Stimulated activated CD8-positive, alpha-beta memory T cell treated with anti-CD3 and anti-CD28 coated beads, Interleukin-4, amount 100 ng/mL, for 4 hours (primary cell): Measurements from ENCODE around the gene NR2E1.

ENCODE experiments used
- DNase-seq, 2 donors: peaks; one replicate each; pipeline ENCODE4 v3.0.0-alpha.2; 2020; ENCODE audit warnings: low read depth in 2 of 2, low spot score in 1 of 2

NR2E1 gene

DNA sequence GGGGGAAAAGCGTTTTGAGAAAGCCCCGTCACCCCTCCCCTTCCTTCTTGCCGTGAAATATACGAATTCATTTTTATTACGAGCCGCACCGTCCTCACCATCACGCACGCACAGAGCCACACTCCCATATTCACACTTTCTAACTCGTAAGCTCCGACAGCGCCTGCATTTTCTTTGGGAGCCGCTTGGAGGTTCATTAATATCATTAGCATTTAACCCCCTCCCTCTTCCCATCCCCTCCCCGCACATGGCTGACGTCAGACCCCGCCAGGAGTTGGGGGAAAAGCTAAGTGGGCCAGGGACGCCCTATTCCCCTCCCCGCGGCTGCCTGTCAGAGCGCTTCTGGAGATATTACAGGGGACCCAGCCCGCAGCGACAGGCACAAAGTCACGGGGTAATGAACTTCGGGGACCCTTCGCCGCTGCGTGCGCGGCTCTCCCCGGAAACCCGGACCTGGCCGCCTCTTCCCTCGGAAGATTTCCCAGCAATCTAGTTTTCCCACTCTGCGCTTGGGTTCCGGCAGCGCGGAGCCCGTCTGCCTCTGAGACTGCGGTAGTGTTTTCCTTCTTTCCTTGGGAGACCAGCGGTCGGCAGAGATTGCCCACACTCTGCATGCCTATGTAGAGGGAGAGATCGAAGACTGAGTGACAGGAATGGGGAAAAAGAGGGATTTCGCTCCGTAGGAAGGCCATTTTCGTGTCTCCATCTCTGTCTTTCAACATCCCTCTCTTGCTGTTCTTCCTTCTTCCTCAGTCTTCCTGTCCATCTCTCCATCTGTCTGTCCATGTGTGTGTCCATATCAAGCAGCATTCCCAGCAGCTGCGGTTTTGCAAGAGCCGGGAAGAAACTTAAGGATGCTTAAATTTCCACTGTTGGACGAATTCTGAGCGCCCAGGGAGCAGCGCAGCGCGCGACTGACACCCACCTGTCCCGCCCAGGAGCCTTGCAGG, at the start of gene NR2E1:
Gene NR2E1, plus strand, starts transcription at position 309 of the 950 bp plus-strand sequence. CDS start 744 bp downstream, outside the sequence.
- DNase-seq: no peak

- no peak for DNase-seq
Measured at GRCh38 chr6:108116546-108117426, 49.0 kb upstream of the NR2E1 start.

- DNase-seq: no peak
Measured at GRCh38 chr6:108117427-108118358, 48.1 kb upstream of the NR2E1 start.

DNA sequence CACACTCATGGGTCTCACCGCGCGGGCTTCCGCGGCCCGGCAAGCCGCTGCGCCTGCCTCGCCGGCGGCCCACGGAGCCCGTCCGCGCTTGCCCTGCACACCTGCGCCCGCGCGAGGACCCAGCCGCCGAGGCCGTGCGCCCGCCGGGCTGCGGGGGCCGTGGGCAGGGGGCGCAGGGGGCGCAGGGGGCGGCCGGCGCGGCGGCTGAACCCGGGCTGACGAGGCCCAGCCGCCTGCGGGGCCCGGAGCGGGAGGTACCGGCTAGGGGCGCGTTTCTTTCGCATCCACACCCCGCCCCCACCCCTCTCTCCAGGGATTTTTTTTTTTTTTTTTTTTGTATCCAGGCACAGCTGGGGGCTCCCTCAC, 47.5 kb upstream of the NR2E1 start:
- DNase-seq: no peak

DNA sequence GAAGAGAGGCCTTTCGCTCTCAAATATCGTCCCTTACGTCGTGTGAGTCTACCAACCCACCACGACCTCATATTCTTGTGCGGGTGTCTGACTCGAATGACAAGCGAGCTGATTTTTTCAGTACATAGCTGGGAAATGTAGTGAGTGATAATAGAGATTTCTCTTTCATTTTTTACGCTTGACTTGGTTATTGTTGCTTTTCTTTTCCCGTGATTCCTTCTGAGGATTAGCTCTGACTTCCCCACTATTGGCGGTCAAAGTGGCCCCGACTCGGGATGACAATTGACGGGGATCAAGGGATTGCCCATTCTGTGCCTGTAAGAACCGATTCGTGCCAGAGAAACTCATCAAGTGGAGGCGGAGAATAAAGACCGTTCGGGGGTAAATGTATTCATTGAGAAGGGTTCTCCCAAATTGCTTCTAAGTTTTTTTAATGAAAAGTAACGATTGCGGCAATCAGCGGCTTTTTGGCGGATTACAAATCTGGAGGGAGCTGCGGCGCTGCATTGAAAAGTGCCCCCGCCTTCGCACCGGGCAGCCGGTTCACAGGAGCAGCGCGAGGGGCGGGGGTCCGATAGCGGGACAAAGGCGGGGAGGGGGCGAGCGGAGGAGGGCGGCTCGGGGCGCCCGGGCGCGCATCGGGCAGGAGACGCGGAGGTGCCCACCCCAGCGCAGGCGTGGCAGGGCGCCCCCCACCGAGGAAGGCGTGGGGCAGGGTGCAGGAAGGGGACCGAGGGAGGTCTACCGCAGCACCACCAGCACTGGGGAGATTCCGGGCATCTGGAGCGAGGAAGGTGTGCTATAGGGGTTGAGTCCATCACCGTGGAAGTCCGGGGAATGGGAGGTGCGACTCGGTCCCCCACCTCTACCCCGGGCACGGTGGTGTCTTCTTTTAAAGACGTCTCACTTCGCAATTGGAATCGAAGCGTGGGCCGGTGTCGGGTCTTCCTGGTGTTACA, 46.7 kb upstream of the NR2E1 start:
- no peak for DNase-seq

GRCh38 chr6:108119769-108120141, 46.1 kb upstream of the NR2E1 start:
- no peak for DNase-seq

DNA sequence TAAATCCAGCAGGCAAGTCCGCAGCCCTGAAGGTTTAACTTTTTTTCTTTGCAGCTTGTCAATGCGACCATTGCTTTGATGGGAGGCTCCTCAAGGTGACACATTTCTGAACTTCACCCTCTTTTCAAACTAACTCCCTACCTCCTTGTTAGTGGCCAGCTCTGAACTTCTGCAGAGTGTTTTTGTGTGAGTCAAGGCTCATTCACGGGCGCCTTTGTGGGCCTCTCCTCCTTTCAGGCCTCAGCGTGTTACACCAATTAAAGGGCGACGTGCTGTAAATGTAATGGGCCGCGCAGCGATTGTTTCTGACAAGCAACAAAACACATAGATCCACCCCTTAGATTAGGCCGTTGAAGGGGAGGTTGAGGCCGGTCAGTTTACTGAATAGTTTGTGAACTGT, 45.5 kb upstream of the NR2E1 start:
- DNase-seq: no peak

DNA sequence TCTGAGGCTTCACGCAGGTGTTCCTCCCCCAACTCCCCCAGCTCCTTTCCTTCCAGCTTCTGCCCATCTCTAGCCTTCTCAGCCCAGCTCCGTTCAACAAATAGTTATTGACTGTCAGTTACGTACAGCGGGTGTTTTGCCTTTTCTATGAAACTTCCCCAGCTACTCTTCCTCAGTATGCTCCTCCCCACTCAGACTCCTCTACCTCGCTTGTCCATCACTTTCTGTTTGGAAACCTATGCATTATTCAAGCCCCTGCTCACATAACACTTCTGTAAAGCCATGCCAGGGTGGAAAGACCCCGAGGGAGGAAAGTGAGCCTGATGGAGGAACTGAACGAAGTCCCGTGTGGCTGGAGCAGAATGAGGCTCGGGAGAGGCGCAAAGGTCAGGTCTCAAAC, 44.2 kb upstream of the NR2E1 start:
- no peak for DNase-seq

DNA sequence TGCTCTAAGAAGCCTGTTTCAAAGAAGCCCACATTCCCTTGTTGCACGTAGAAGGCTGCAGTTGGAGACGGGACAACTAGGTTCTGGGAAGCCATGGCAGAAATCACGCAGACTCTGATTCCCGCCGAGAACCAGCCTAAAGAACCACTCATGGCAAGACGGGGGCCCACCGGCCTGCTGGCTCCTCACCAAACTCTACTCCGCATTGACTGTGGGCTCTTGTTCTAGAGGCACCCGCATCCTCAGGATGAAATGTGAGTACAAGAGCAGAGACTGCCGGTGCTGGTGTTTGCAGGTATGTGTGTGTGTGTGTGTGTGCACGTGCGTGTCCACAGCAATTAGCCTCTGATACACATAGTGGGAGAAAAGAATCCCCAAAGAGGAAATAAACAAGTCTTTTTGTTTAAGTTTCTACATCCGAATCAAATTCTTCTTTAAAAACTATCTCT, 42.3 kb upstream of the NR2E1 start:
- no peak for DNase-seq

GRCh38 chr6:108123946-108124345, 41.9 kb upstream of the NR2E1 start:
- no peak for DNase-seq

GRCh38 chr6:108127056-108127455, 38.8 kb upstream of the NR2E1 start:
- no peak for DNase-seq

- no peak for DNase-seq
Measured at GRCh38 chr6:108127826-108128225, 38.0 kb upstream of the NR2E1 start.

DNA sequence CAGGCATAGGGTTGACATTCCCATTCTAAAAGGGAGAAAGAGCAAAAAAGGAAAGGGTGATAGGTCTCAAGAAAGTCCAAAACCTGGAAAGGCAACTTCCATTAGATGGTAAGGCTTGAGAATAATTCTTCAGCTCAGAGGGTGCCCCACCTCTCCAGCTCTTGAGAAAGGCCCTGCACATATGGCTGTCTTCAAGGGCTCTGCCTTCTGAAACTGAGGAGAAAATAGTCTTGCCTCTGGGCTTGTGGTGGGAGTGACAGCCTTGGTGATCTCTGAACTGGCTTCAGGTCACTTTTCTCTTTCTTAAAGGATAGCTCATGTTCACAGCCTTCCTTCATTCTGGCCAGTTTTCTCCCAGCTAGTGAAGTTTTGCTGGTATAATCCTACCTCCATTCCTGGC, 35.6 kb upstream of the NR2E1 start:
- no peak for DNase-seq

- no peak for DNase-seq
Measured at GRCh38 chr6:108132863-108133262, 33.0 kb upstream of the NR2E1 start.

DNA sequence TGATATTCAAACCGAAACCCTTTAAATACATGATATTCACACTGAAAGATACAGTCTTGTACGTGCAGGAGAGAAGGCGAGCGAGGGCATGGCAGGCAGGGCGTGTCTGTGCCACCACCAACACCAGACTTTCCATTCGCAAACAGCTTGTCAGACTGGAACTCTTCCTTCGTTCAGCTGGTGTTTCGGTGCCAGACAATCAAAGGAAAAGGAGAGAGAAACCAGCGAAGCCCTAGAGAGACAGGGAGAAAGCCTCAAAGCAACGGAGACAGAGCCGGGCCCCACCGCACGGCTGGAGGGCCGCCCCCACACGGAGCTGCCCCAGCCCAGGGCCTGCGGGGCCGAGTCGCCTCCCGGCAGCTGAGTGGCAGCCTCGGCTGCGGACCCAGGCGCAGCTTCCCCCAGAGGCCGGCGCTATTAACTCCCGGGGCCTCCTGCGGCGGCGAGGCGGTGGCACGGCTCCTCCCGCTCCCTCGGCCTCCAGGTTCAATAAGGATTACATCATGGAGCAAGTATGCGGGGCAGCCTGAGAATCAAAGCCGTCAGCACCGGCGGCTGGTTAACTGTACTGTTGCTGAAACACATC, 32.1 kb upstream of the NR2E1 start:
- DNase-seq: no peak

- no peak for DNase-seq
Measured at GRCh38 chr6:108134213-108134970, 31.4 kb upstream of the NR2E1 start.

DNA sequence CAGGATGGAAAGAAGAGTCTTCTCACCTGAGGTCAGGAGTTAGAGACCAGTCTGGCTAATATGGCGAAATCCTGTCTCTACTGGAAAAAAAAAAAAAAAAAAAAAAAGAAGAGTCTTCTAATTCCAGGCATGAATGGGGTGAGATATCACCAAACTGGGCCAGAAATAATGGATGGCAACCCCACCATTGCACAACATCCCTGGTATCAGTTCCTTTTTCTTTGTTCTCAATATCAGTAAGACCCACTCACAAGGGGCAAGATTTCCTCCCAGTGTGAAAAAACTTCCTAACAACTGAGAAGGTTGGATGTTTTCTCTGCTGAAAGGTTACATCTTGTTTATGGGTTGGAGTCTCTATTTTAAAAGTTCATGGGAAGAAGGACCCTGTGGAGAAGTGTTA, 23.6 kb upstream of the NR2E1 start:
- DNase-seq: no peak

DNA sequence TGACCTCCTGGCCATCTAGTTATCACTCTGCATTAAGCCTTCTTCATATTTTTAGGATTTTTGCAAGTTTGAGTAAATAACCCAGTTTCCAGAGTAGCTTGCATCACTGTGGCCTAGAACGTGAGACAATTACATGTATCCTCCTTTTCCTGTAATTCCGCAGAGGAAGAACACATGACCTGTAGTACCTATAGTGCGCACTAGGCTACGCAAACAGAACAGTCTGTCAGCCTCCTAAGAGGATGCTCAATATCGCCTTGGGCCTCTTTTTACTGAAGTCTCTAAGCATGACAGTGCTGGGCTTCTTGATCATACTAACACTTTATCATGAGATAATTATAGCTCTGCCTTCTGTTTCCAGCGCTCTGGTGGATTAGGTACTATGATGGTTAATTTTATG, 20.2 kb upstream of the NR2E1 start:
- DNase-seq: no peak

- DNase-seq: no peak
Measured at GRCh38 chr6:108152446-108152845, 13.4 kb upstream of the NR2E1 start.
